Daoy (cell line): ENCODE results near the gene FFAR2. TPM values are rescaled to one million over a fixed set of nuclear protein-coding genes. Genes with fewer than 3 reads are reported as not detected.
"Not testable (repeated sequence)": the region's sequence is repeated elsewhere in the genome, so short reads cannot be mapped to it uniquely, and the experiment has no call there.

ENCODE experiments used
- DNase-seq: peaks from one replicate; pipeline ENCODE4 v3.0.0-alpha.2; 2015; ENCODE audit warnings: low read depth
- total RNA-seq: library from RNA; depleted of rRNA; stranded (reverse); fragments of >200 nt; shearing (Covaris generic); gene quantifications from 2 replicates; pipeline ENCODE4 v1.2.3, GENCODE V29; 2014

FFAR2 gene
- total RNA-seq, 1 experiment from 2014 or later = not detected

DNA sequence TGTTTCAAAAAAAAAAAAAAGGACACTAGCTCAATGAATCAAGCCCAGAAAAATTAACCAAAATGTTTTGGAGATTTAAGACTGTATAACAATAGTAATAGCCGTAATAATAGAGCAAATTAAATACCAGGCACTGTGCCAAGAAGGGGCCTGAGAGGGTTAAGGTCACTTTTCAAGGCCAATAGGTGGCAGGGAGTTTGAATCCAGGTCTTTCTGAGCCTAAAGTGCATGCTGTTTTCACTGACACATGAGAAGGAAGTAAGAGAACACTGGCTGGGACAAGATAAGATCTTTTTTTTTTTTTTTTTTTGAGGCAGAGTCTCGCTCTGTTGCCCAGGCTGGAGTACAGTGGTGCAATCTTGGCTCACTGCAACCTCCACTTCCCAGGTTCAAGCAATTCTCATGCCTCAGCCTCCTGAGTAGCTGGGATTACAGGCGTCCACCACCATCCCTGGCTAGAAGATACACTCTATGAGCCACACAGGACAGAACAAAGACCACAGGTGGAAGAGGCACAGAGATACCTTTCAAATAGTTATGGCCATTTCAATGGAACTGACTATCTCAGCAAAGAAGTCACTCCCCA is 7.7 kb downstream of the FFAR2 start:
- no peak for DNase-seq

DNA sequence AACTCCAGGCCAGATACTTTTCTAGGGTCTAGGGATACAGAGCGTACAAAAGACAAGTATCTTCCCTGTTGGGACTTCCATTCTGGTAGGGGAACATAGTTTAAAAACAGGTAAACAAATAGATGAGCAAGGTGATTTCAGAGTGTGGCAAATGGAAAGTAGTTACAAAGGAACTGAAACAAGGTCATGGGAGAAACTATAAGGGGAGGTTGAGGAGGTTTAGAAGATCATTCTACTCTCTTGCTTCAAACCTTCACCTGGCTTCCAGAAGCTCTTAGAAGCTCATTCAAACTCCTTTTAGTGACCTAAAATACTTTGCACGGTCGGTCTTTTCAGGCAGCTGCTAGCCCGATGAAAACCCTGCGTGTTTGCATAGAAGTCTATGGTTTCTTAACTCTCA is 9.1 kb downstream of the FFAR2 start:
- DNase-seq = no peak

DNA sequence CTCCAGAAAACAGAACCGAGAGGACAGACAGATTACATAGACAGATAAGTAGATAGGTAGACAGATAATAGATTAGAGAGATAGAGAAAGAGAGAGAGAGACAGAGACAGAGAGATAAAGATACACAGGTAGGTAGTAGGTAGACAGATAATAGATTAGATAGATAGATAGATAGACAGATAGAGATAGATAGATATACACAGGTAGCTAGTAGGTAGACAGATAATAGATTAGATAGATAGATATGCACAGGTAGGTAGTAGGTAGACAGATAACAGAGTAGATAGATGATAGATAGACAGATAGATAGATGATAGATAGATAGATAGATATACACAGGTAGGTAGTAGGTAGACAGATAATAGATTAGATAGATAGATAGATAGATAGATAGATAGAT is 10.1 kb downstream of the FFAR2 start:
- no peak for DNase-seq

DNA sequence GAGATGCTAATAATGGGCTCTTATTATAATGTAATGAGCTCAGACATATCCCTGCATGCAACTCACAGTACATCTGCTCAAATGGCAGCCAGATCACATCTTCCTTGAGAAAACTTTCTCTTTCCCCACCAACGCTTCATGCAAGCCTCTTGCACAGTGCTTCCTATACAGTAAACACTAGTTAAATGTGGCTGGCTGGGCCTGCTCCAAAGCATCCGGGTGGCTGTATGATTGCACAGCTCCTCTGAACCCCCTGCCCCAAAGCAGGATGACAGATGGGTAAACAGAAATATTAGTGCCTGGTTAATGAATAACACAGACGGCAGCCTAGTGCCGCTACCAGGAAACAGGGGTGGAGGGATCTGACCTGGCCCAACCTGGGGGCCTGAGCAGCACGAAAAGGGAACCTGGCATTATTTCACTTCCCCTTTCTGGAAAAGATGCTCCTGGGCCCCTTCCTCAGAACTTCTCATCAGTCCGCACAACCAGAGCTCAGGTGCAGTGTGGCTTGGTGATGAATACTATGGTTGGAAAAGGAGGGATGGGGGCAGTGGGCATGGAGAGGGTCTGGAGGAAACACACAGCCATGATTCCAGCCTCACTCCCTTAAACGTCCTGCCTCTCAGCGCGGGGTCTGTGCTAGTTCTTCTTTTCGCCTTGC is 10.8 kb downstream of the FFAR2 start:
- no peak for DNase-seq

DNA sequence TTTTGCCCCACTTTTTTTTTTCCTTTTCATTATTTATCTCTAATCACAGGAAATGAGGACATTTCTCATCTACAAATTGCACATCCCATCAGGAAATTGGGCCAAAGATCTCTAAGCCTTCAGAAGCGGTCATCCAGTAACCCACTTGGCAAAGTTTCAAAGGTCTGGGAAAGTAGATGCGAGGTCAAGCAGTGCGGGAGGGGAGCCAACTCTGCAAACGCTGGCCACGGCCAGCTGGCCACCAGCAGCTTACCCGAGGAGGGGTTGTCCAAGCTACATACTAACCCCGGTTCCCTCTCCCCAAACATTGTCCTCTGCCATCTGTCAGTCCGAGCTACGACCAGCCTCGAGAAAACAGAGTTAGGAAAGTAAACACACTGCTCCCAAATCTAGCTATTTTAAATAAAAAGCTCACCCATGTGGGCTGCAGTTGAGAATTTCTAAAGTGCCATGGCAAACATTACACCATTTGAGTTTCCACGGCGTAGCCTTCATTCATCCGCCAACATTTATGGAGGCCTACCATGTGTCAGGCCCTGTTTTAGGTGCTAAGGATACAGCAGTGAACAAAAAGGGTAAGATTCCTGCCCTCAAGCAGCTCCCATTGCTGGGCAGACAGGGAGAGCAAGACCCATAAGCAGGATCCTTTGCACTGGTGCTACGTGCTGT is 11.5 kb downstream of the FFAR2 start:
- DNase-seq = no peak

DNA sequence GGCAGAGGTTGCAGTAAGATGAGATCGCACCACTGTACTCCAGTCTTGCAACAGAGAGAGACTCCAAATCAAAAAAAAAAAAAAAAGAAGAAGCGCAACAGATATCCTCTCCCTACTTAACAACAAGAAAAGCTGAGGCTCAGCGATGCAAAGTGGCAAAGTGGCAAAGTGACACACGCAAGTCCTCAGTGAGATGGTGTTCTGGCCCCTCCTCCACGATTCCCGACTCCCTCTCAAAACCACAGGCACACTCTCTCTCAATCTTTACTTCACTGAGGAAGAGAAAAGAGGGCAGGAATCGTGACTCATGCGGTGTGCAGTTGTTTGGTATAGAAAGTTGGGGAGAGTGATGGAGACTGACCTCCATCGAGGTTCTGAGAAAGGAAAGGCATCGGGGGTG is 12.6 kb downstream of the FFAR2 start:
- peak; percentile 32 for DNase-seq

DNA sequence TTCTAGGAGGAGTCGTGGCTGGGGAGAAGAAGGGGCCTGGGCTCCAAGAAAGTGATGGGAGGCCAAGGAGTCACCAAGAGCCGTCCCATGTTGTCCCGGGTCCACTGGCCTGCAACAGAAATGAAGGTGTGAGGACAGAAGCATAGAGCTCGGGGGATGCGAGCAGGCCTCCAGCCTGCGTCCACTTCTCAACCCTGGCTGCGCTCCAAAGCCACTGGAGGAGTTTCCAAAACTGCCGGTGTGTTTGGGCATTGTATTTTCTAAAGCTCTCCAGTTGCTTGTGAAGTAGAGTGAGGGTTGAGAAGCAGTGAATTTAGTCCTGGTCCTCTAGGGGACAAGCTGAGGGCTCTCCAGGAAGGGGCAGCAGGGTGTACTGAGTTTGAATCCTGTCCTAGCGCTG is 13.0 kb downstream of the FFAR2 start:
- DNase-seq = no peak

DNA sequence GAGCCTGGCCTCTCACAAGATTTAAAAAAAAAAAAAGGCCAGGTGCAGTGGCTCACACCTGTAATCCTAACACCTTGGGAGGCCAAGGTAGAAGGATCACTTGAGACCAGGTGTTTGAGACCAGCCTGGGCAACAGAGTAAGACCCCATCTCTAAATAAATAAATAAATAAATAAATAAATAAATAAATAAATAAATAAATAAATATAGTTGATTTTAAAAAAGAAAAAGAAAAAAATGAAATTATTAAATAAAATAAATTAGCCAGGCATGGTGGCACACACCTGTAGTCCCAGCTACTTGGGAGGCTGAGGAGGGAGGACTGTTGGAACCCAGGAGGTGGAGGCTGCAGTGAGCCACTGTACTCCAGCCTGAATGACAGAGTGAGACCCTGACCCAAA is 13.7 kb downstream of the FFAR2 start:
- not testable (repeated sequence) for DNase-seq

DNA sequence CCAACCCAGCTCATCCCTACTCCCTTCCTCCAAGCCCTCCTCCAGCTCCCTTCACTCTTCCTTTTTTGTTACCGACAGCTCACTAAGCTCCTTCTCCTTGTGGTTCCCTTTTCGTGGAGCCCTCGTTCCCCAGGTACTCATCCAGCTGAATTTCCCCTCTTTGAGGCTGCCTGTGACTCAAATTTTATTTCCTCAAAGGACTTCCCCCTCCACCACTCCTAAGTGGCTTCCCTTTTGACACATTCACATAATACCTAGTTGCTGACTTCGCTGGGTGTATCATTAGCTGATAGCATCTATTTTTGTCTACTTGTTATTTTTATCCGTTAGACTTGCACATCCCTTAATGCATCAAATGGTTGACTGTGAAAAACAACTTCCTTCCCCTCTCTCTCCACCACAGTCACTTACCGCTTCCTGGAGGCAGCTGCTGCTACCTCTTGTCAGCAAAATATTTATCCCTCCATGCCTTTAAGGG is 14.5 kb downstream of the FFAR2 start:
- no peak for DNase-seq

DNA sequence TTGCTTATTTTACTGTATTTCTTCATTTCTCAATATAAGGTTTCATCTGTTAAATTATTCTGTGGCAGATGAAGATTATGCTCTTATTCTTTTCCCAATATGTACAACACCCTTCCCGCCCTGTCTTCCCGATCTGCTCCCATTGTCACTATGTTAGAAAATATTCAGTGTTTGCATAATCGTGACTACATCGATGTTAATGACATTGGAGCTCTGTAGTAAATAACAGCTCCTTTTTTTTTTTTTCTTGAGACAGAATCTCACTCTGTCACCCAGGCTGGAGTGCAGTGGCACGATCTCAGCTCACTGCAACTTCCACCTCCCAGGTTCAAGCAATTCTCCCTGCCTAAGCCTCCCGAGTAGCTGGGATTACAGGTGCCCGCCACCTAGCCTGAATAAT is 14.9 kb downstream of the FFAR2 start:
- DNase-seq = not testable (repeated sequence)

DNA sequence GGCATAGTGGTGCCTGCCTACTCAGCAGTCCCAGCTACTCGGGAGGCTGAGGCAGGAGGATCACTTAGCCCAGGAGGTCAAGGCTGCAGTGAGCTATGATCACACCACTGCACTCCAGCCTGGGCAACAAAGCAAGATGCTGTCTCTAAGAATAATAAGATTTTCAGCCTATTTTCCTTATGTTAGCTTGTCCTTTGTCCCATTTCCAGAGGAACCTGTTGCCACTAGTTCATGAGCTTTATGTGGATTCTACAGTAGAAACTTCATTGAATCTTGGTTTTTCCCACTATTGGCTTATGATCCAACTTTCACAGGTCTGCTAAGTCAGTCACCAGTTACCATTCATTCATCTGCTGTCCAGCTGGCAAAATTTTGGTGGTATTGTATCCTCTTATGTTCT is 18.2 kb downstream of the FFAR2 start:
- DNase-seq = no peak

DNA sequence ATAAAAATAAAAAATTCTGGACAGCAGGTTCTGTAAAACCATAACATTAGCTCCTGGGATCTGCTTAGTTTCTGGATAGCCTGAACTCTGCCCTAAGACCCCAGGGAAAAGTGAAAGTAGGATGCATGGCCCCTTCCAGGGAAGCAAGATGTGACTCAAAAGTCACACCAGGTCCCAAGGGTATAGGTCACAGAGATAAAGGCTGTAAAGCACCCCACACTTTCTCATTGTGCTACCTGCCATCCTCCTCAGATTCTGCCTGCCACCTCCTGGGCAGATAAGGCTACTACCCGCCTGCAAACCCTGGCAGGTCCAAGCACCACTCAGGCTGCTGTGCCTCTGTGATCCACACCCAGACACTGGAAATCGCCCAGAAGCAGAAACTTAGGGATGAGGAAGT is 20.6 kb downstream of the FFAR2 start:
- peak; percentile 50 for DNase-seq

DNA sequence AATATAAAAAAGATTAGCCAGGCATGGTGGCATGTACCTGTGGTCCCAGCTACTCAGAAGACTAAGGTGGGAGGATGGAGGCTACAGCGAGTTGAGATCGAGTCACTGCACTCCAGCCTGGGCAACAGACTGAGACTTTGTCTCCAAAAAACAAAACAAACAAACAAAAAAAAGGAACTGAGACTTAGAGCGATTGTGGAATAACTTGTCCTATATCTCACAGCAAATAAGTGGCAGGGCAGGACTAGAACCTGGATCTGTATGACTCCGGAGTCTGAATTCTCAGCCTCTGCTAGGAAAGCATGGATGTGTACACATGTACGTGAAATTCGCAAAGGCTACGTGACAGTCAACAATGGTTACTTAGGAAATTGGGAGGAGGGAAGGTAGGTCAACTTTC is 22.1 kb downstream of the FFAR2 start:
- no peak for DNase-seq

DNA sequence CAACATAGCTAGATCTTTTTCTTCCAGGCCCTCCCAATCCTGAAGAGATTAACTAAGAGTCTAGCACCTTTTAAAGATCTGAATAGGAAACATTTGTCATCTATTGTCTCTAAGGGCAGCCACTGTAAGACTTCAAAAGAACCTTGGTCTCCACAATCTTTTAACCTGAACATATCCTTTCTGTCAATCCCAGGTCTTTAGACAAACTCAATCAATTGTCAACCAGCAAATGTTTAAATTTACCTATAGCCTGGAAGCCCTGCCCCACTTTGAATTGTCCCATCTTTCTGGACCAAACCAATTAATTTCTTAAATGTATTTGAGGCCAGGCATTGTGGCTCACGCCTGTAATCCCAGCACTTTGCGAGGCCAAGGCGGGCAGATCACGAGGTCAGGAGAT is 23.0 kb downstream of the FFAR2 start:
- DNase-seq = not testable (repeated sequence)

DNA sequence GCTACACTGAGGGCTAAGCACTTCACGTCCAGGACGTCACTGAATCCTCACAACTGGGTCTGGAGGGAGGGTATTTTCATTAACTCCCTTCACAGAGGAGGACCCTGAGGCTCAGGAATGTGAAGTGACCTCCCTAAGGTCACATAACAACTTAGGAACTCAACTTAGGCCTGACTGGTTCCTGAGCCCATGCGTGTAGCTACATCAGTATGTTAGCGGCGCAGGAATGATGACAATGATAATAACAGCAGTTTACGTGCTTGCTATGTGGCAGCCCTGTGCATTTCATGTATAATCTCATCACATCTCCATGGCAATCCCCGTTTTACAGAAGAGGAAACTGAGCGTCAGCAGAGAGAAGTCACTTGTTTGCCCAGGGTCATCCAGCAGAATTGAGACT is 23.9 kb downstream of the FFAR2 start:
- DNase-seq = no peak

DNA sequence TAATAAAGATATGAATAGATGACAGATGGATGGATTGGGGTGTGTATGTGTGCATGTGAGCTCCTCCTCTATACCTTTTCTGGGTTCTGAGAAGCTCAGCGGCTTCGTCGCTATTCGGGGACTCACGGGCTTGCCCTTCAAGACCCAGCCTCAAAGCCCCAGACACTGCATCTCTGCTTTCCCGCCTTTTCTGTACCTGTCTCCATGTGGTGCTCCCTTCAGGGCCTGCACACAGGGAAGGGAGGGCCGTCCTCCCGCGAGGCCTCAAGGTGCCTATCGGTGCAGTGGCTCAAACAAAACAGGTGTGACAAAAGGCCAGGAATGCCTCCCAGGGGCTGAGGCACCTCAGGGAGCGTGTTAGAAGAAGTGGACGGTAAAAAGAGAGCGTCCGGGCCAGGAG is 26.0 kb downstream of the FFAR2 start:
- DNase-seq = no peak

DNA sequence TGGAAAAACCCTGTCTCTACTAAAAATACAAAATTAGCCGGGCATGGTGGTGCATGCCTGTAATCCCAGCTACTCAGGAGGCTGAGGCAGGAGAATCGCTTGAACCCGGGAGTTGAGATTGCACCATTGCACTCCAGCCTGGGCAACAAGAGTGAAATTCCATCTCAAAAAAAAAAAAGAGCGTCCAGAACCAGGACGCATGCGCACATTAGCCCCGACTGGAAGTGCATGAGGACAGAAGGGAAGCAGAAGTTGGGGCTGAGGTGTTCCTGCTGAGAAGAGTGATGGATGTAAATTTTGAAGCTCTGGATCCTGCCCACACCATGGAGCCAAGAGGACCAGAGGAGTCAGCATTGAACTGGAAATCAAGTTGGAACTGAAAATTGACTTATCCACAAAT is 26.5 kb downstream of the FFAR2 start:
- not testable (repeated sequence) for DNase-seq

DNA sequence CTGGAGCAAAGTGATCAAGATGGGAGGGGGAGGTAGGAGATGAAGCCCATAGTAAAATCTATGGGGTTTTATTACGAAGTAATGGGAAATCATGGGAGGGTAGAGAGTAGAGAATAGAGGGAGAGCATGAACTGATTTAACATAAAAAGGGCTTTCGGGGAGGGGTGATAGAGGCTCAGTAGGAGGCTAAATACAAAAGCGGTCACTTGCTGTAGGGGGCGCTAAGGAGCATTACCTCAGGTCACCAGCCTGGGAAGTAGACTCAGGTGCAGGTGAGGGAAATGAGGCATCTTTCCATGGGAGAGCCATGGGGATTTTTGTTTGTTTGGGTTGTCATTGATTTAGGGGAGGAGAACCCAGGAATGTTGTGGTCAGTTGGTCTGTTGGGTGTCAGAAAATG is 28.1 kb downstream of the FFAR2 start:
- DNase-seq = no peak

DNA sequence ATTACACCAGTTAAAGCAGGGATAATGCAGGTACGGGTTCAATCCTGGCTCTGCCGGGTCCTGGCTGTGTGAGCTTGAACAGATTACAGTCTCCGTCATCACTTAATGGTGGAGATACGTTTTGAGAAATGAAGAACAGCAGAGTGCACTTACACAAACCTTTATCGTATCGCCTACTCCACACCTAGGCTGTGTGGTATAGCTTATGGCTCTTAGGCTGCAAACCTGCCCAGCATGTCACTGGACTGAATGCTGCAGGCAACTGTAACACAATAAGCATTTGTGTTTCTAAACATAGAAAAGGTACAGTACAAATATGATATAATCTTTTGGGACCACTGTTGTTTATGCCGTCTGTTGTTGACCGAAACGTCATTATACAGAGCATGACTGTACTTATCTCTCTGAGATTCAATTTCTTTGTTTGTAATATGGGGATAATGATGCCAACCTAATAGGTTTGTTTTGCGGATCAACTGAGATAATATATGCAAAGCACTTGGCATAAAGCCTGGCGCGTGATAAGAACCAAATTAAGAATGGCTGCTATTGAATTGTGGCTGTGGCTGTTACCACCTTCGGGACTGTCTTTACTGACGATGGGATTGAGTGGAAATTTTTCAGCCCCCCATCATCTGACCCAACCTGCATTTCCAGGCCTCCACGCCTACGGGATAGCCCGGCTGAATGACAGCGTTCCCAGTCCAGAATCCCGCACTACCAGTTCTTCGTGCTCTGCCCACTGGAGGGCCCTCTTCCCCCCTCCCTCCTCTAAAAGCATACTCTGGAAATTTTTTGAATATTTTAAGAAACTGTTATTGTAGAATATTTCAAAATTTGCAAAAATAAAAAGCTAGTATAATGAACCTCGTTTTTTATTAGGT is 31.0 kb downstream of the FFAR2 start:
- DNase-seq = no peak

DNA sequence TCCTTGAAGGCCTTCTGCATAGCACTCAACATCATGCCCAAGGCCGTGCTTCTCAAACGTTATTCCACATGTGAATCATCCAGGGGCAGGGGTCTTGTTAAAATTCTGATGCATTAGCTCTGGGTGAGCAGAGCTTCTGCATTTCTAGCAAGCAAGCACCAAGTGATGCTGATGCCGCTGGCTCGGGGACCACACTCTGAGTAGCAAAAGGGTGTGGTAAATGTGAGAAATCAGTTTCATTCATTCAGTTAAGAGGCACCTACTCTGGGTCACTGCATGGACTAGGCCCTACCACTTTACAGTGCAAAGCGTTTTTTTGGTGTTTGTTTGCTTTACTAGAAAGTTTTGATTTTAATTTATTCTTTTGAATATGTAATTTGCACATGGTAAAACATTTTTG is 35.0 kb downstream of the FFAR2 start:
- no peak for DNase-seq

DNA sequence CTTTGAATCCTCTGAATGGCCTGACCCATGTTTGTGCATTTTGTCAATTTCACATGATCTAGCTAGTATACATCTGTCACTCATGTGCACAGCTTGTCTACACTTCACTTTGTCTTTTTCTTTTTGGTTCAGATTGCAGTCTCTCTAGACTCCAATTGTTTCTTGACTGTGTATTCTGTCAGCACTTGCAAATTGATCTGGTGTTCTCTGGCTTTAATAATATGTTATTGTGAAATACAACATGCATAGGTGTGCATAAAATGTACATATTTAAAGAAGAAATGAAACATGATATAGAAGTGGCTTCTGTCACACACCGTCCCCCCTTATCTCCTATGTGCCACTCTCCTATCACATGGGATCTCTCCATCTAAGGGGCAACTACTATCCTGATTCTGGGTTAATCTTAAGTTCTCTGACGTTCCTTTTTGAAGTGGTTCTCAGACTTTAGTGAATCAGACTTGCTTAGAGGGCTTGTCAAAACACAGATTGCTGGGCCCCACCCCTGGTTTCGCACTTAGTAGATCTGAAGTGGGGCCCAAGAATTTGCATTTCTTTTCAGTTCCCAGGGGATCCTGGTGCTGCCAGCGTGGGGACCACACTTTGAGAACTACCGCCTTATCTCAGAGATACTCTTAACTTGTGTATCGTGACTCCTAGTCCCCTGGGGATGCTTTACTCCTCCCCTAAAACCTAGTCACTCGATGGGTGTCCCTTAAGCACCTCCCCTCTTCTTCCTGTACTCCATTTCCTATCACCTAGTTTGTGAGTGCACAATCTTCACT is 36.4 kb downstream of the FFAR2 start:
- no peak for DNase-seq
